ENCODE results near the gene USH1G. TPM values are rescaled to one million over a fixed set of nuclear protein-coding genes. Genes with fewer than 3 reads are reported as not detected.
"Not testable (repeated sequence)": the region's sequence is repeated elsewhere in the genome, so short reads cannot be mapped to it uniquely, and the experiment has no call there.

Gene USH1G
- total RNA-seq, 2 experiments from 2014 or later, result not detected

DNA sequence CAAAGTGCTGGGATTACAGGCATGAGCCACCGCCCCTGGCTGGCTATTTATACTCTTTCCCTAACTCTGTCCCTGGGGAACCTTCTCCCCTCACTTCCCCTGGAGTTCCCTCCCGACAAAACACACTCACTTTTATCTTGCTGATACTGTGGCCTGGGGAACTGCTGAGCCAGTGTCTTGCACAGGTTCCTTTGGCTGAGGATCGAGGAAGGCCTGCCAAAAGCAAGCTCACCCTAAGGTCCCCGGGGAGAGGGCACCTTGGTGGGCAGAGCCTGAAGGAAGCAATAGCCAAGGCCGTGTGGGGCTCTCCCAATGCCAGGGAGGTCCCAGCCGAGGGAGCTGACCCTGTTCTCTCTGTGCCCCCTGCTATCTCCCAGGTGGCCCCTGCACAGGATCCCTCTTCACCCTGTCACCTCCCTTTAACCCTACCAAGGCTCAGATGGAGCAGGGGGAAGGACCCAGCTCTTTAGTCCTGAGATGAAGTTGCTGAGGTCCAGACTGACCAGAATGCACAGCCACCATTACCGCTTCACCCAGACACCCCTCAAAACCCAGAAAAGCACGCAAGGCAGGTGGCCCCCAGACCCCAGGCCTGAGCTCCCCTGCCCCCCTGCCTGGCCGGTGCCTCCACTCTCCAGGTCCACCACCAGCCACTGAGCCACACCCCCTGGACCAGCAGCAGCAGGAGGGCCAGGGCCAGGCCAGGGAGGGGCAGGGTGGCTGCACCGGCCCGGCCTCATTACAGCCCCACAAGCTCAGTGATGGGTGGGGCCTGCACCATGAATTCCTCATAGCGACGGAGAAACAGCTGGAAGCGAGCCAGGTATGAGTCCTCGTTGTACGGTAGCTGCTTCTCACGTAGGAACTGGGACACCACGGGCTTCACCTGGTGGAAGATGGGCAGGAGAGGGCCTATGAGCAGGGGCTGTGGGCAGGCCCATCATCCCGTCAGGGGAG lies 45.2 kb downstream of the USH1G start:
- ATAC-seq (ENCODE audit: low read depth) (no peak), DNase-seq (no peak)
- H3K27me3 Mint-ChIP-seq, result peaks cover 2% of the 10 kb centered on the region
- no peaks in the 10 kb centered on the region for H3K36me3 Mint-ChIP-seq
- peaks cover 9% of the 10 kb centered on the region for H3K4me1 Mint-ChIP-seq
- POLR2A ChIA-PET, result interaction anchor here (0.6 to 0.7 kb wide), 2 partner anchors 139 to 159 kb away, joined by 3 read pairs; no protein-coding TSS in a partner anchor
- H3K9me3 Mint-ChIP-seq, result no peaks in the 10 kb centered on the region
- H3K4me3 Mint-ChIP-seq, result no peak overlapping the region
- no peak overlapping the region for H3K27ac Mint-ChIP-seq

DNA sequence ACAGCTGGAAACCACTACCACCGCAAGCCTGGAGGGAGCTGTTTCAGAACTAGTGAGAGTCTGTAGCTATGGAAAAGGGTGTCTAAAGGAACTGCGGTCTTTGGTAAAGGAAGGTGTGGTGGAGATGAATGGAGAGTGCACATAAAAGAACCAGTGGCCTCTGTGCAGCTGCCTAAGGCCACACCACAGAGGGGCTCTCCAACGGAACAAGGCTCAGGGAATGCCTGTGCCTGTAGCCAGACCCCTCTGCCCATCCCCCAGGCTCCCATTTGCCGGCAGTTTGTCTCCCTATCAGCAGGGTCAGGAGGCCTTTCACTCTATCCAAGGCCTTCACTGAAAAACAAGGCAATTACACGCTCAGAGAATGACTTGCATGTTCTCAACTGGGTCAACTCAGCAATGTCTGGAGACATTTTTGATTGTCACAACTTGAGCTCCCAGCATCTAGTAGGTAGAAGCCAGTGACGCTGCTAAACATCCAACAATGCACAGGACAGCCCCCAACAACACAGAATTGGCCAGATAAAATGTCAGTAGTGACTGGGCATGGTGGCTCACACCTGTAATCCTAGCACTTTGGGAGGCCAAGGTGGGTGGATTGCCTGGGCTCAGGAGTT lies 47.0 kb downstream of the USH1G start:
- Mint-ChIP-seq H3K4me1 (peaks cover 22% of the 10 kb centered on the region), H3K27ac (no peak overlapping the region), H3K36me3 (peaks cover 8% of the 10 kb centered on the region), H3K9me3 (no peaks in the 10 kb centered on the region), H3K4me3 (no peak overlapping the region), H3K27me3 (peaks cover 2% of the 10 kb centered on the region)
- no peak for ATAC-seq (ENCODE audit: low read depth)
- DNase-seq, result no peak
- POLR2A ChIA-PET, result no interaction called here

DNA sequence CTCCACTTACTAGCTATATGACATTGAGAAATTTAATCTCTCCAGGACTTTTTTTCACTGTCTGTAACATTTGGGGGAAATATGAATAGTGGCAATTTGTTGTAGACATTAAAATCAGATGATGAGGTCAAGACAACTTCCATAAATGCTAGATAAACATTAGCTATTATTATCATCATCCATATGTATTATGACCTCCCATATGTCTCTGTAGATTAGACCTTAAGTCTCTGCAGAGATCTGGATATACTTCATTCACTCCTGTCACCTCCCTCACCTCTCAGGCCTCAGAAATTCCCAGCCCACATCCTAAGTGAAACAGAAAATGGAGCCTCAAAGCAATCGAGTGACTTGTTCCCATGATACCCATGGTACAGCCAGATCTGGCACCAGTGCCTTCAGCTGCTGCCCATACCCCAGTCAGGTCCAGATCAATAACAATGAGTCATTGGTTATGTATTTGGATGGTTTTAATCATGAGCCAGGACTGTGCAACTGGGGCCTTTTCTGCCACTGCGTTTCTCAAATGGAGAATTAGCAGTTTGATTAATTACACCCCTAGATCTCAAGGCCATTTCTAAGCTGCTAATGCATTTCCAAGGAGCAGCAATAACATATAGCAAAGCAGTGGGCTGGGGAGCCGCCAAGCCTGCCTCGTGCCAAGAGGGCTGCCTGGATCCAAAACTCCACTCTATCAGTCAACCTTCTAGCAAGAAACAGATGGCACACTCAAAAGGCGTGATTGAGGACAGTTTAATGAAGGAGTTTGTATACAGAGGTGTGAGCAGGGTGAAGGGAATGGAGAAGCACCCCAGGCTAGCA lies 47.7 kb downstream of the USH1G start:
- peaks cover 2% of the 10 kb centered on the region for H3K27me3 Mint-ChIP-seq
- no peak for DNase-seq
- POLR2A ChIA-PET, result no interaction called here
- H3K9me3 Mint-ChIP-seq, result no peaks in the 10 kb centered on the region
- H3K36me3 Mint-ChIP-seq, result peaks cover 10% of the 10 kb centered on the region
- peaks cover 24% of the 10 kb centered on the region for H3K4me1 Mint-ChIP-seq
- no peak overlapping the region for H3K27ac Mint-ChIP-seq
- no peak for ATAC-seq (ENCODE audit: low read depth)
- no peak overlapping the region for H3K4me3 Mint-ChIP-seq

DNA sequence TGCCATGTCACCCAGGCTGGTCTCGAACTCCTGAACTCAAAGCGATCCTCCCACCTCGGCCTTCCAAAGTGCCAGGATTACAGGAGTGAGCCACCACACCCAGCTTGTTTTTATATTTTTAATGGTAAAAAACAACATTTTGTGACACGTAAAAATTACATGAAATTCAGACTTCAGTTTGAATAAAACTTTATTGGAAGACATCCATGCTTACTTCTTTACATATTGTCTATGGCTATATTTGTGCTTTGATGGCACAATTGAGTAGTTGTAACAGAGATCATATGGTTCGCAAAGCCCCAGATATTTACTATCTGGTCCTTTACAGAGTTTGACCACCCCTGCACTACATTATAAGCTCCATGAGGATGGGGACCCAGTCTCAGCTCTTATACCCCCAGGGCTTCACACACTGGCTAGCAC lies 48.4 kb downstream of the USH1G start:
- DNase-seq (no peak), ATAC-seq (ENCODE audit: low read depth) (no peak)
- H3K4me3 Mint-ChIP-seq, result no peak overlapping the region
- H3K36me3 Mint-ChIP-seq, result peaks cover 10% of the 10 kb centered on the region
- H3K4me1 Mint-ChIP-seq, result peaks cover 25% of the 10 kb centered on the region
- POLR2A ChIA-PET, result interaction anchor here (0.6 kb wide), 1 partner anchor 416 kb away, joined by 4 read pairs; no protein-coding TSS in a partner anchor
- H3K9me3 Mint-ChIP-seq, result no peaks in the 10 kb centered on the region
- peaks cover 2% of the 10 kb centered on the region for H3K27me3 Mint-ChIP-seq
- no peak overlapping the region for H3K27ac Mint-ChIP-seq

DNA sequence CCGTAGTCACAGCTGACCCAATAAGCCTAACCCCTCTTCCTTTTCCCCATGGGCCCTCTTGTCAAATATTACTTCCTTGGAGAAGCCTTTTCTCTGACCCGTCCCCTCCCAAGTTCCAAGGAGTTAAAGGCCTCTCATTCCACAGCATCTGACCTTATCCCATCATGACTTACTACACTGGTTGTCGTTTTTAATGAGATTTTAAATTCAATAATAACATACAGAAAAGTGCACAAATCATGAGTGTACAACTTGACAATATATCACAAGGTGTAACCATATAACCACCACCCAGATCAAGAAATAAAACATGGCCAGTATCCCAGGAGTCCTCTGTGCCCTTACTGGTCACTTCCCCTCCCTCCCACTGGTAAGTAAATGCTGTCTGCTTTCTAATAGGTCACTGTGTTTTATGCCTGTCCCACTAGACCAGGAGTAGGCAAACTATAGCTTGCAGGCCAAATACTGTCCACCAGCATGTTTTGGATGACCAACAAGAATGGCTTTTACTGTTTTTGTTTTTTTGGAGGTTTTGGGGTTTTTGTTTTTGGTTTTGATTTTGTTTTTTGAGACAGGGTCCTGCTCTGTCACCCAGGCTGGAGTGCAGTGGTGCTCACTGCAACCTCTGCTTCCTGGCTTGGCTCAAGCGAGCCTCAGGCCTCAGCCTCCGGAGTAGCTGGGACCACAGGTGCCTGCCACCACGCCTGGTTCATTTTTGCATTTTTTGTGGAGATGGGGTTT lies 49.0 kb downstream of the USH1G start:
- no peak for ATAC-seq (ENCODE audit: low read depth)
- H3K4me3 Mint-ChIP-seq, result peak overlapping the region; percentile 94
- peaks cover 2% of the 10 kb centered on the region for H3K27me3 Mint-ChIP-seq
- peaks cover 26% of the 10 kb centered on the region for H3K4me1 Mint-ChIP-seq
- peak overlapping the region; percentile 89 for H3K27ac Mint-ChIP-seq
- DNase-seq, result no peak
- POLR2A ChIA-PET, result interaction anchor here (0.6 to 2.3 kb wide), 6 partner anchors 15 to 416 kb away, joined by 4 to 7 read pairs (median 4); partner anchors contain the start of gene NAT9
- H3K9me3 Mint-ChIP-seq, result no peaks in the 10 kb centered on the region
- peaks cover 10% of the 10 kb centered on the region for H3K36me3 Mint-ChIP-seq

DNA sequence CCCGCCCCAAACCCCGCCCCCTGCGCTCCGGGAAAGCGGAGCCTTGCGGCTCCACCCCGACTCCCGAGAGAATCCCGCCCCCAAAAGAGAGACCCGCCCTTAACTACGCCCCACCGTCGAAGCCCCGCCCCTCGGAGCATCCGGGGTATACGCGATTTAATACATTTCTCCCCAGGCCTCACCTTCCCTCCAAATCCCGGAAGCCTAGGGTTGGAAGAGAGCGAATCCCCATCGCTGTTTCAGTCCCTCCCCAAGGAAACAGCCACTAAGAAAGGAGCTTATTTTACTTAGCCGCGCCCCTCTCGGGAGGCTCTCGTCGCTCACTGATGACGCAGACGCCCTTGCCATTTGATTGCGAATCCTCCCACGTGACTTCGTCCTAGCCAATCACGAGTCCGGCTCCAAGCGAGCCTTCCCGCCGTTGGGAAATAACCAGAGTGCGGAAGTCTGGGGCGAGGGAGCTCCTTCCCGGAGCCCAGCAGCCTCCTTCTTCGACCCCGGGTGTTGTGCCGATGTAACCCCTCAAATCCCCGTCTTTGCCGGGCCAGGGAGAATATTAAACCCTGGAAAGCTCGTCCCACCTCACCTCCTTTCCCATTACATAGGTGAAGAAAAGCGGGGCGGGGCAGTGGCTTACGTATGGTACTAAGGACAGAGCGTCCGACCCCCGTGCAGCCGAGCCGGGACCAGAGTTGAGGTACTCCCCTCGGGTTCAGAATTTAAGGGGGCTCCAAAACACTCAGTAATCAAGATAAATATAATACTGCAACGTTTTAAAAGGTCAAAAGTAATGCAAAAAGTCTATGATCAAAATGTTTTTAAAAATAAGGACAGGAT lies 49.8 kb downstream of the USH1G start:
- Mint-ChIP-seq H3K27me3 (peaks cover 2% of the 10 kb centered on the region), H3K4me1 (peaks cover 32% of the 10 kb centered on the region), H3K36me3 (peaks cover 13% of the 10 kb centered on the region), H3K4me3 (peak overlapping the region; percentile 94), H3K27ac (peak overlapping the region; percentile 89), H3K9me3 (no peaks in the 10 kb centered on the region)
- peak; percentile 95 for DNase-seq
- peak; percentile 97 for ATAC-seq (ENCODE audit: low read depth)
- POLR2A ChIA-PET, result interaction anchor here (0.7 to 2.3 kb wide), 13 partner anchors 11 to 398 kb away, joined by 3 to 12 read pairs (median 4); partner anchors contain the start of genes MIF4GD, MRPL58 and NAT9

DNA sequence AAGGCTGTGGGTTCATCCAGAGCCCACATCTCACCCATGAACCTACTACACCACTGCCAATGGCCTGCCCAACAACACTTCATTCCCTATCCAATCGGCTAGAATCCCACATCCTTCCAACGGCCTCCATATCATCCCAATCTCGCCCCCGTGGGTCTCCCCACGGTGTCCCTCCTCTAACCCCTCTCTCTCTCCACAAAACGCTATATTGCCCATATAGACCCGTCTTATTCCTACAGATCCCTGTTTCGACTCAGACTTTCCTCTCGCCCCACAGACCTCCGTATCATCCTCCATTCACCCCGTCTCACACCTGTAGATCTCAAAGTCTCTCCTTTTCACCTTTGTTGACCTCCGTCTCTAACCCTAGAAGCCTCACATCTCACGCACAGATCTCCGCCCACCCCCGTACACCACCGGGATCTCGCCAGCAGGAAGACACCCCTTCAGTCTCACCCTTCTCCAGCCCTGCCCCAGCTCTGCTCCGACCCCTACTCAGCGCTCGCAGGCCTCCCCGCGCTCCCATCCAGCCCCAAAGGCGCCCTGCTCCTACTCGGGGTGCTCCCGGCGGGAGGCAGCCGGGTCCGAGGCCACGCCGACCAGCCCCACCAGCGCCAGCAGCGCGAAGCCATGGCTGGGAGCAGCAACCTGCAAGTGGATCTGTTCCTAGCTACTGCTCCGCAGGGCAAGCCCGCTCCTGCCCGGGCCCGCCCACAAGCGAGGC lies 50.6 kb downstream of the USH1G start, which contains the start of gene FDXR:
Gene FDXR (minus strand): TSS at position 682 of the 724 bp plus-strand sequence. CDS start 50 bp downstream, at position 632.
- POLR2A ChIA-PET, result interaction anchor here (0.7 to 2.3 kb wide), 12 partner anchors 10 to 398 kb away, joined by 3 to 12 read pairs (median 4); partner anchors contain the start of genes MIF4GD, MRPL58 and NAT9
- Mint-ChIP-seq H3K27ac (peak within 1 kb of the TSS; percentile 89), H3K27me3 (peaks cover under 1% of the 10 kb centered on the region), H3K4me3 (peak within 1 kb of the TSS; percentile 94), H3K4me1 (peaks cover 32% of the 10 kb centered on the region), H3K9me3 (no peaks in the 10 kb centered on the region), H3K36me3 (peaks cover 13% of the 10 kb centered on the region)
- DNase-seq, result no peak
- ATAC-seq (ENCODE audit: low read depth), result peak; percentile 14

DNA sequence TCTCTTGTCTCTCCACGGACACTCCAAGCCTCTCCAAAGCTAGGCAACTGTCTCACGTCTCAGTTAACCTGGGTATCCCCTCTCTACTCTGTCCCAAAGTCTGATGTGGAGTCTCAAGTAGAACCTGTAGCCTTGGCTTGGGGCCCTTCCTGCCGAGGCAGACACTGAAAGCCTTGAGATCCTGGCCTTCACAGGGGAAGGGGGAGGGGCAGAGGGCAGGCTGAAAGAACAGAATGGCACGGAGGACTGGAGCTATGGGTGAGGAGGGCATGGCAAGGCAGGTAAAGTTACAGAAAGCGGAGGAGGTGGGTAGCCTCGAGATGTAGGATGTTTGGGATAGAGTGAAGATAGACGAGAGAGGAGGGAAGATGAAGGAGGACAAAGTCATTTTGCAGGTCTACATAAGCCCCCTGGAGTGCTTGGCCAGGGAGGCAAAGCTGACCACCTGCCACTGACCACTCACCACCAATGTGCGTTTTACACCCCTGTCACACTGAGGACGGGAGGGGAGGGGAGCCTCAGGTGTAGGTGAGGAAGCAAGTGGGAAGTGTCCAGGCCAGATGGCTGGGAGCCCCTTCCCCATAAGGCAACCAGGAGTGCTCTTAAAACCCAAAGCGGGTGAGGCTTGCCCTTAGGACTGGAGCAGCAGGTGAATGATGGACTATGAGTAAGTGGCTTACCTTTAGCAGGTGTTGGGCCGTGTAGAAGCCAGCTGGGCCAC lies 51.5 kb downstream of the USH1G start:
- POLR2A ChIA-PET, result interaction anchor here (0.5 to 2.3 kb wide), 2 partner anchors 112 to 132 kb away, joined by 4 to 7 read pairs; no protein-coding TSS in a partner anchor
- H3K4me3 Mint-ChIP-seq, result peak overlapping the region; percentile 94
- ATAC-seq (ENCODE audit: low read depth) (no peak), DNase-seq (no peak)
- H3K9me3 Mint-ChIP-seq, result no peaks in the 10 kb centered on the region
- peaks cover 13% of the 10 kb centered on the region for H3K36me3 Mint-ChIP-seq
- H3K27me3 Mint-ChIP-seq, result no peaks in the 10 kb centered on the region
- H3K4me1 Mint-ChIP-seq, result peaks cover 32% of the 10 kb centered on the region
- peak overlapping the region; percentile 42 for H3K27ac Mint-ChIP-seq

DNA sequence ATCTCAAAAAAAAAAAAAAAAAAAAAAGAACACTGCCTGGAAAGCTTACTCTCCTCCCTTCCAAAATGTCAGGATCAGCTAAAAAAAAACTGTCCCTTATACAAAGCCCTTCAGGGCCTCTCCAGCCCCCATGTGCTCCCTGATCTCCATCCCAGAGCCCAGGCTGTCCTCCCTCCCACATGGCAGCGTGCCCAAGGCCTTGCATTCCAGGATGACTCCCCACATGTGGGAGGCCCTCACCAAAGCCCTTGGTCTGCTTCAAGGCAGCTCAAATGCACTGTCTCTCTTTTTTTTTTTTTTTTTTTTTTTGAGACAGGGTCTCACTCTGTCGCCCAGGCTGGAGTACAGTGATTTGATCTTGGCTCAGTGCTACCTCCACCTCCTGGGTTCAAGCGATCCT lies 52.5 kb downstream of the USH1G start:
- DNase-seq, result no peak
- no peak overlapping the region for H3K4me3 Mint-ChIP-seq
- H3K27me3 Mint-ChIP-seq, result no peaks in the 10 kb centered on the region
- peaks cover 13% of the 10 kb centered on the region for H3K36me3 Mint-ChIP-seq
- peaks cover 32% of the 10 kb centered on the region for H3K4me1 Mint-ChIP-seq
- H3K27ac Mint-ChIP-seq, result no peak overlapping the region
- POLR2A ChIA-PET, result interaction anchor here (0.9 kb wide), 1 partner anchor 9 kb away, joined by 3 read pairs; no protein-coding TSS in a partner anchor
- no peak for ATAC-seq (ENCODE audit: low read depth)
- no peaks in the 10 kb centered on the region for H3K9me3 Mint-ChIP-seq

DNA sequence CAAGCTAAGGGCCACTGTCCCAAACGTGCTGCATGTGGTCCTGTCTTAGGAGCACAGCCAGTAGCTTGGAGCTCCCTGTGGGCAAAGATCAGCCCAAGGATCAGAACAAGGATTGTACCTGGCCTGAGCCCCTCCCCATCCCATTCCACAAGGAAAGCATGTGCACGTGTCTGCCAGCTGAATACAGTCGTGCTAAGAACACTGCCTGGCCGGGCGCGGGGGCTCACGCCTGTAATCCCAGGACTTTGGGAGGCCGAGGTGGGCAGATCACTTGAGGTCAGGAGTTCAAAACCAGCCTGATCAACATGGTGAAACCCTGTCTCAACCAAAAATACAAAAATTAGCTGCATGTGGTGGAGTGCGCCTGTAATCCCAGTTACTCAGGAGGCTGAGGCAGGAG lies 53.0 kb downstream of the USH1G start:
- H3K27ac Mint-ChIP-seq, H3K27me3 Mint-ChIP-seq: not testable (repeated sequence)
- POLR2A ChIA-PET, result interaction anchor here (0.9 kb wide), 1 partner anchor 8 kb away, joined by 3 read pairs; no protein-coding TSS in a partner anchor

More for the DNA sequence above, 53.0 kb downstream of the USH1G start:
- not testable (repeated sequence) for H3K4me3 Mint-ChIP-seq; ATAC-seq (ENCODE audit: low read depth); H3K9me3 Mint-ChIP-seq; DNase-seq
- Mint-ChIP-seq H3K4me1 (peaks cover 31% of the 10 kb centered on the region), H3K36me3 (peaks cover 16% of the 10 kb centered on the region)
